ENCODE measurements around the gene SH3RF2.

DNA sequence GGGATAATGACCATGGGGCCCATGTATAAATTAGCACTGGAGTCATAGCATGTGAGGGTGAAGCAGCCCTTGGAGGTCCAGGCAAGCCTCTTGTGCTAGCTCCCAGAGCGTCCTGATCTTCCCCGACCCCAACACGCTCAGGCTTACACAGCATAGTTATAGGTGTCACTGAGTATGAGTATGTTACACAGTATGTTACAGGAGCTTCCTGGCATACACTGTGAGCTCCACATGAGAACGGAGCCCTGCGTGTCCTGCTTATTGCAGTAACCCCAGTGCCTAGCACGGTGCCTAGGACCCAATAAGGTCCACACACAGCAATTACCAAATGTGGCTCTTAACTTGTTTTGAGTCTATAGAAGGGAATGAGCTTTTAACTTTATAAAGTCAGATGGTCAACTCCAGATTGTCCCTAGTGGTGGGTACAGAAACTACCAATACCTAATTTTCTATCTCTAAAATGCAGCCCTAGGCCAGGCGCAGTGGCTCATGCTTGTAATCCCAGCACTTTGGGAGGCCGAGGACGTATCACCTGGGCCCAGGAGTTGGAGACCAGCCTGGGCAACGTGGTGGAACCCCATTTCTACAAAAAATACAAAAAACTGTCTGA, 104.9 kb downstream of the SH3RF2 start:
- TF ChIP-seq, protein P1, sequence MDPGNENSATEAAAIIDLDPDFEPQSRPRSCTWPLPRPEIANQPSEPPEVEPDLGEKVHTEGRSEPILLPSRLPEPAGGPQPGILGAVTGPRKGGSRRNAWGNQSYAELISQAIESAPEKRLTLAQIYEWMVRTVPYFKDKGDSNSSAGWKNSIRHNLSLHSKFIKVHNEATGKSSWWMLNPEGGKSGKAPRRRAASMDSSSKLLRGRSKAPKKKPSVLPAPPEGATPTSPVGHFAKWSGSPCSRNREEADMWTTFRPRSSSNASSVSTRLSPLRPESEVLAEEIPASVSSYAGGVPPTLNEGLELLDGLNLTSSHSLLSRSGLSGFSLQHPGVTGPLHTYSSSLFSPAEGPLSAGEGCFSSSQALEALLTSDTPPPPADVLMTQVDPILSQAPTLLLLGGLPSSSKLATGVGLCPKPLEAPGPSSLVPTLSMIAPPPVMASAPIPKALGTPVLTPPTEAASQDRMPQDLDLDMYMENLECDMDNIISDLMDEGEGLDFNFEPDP (CRISPR knock-in tag; conservative IDR thresholded peaks at IDR 0.05) = no peak
- TF ChIP-seq ESRRA (CRISPR knock-in tag; IDR thresholded peaks at IDR 0.05; ENCODE audit: low read depth) = no peak
- TF ChIP-seq, protein P2, sequence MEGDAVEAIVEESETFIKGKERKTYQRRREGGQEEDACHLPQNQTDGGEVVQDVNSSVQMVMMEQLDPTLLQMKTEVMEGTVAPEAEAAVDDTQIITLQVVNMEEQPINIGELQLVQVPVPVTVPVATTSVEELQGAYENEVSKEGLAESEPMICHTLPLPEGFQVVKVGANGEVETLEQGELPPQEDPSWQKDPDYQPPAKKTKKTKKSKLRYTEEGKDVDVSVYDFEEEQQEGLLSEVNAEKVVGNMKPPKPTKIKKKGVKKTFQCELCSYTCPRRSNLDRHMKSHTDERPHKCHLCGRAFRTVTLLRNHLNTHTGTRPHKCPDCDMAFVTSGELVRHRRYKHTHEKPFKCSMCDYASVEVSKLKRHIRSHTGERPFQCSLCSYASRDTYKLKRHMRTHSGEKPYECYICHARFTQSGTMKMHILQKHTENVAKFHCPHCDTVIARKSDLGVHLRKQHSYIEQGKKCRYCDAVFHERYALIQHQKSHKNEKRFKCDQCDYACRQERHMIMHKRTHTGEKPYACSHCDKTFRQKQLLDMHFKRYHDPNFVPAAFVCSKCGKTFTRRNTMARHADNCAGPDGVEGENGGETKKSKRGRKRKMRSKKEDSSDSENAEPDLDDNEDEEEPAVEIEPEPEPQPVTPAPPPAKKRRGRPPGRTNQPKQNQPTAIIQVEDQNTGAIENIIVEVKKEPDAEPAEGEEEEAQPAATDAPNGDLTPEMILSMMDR (CRISPR knock-in tag; IDR thresholded peaks at IDR 0.05) = peak; percentile 42; the same call in 1 of the 2 replicates
- 0 out of 2 replicates have a peak, but pooled peaks have one; percentile 37 for TF ChIP-seq RAD21 (CRISPR knock-in tag; IDR thresholded peaks at IDR 0.05)
